ENCODE results near the gene LRRC37A3.
"Not testable (repeated sequence)": the region's sequence is repeated elsewhere in the genome, so short reads cannot be mapped to it uniquely, and the experiment has no call there.

DNA sequence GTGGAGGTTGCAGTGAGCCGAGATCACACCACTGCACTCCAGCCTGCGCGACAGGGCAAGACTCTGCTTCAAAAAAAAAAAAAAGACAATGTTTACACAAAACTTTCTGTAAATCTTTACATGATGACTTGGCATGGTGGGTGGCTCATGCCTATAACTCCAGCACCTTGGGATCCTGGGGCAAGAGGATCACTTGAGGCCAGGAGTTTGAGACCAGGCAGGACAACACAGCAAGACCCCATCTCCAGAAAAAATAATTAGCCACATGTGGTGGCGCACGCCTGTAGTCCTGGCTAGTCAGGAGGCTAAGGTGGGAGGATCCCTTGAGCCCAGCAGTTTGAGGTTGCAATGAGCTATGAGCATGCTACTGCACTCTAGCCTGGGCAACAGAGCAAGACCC, 15.2 kb downstream of the LRRC37A3 start:
- TF ChIP-seq EGR1 (IDR thresholded peaks at IDR 0.05; ENCODE audit: low read depth); ATF3 (IDR thresholded peaks at IDR 0.05); POLR2A (IDR thresholded peaks at IDR 0.05; ENCODE audit: borderline replicate concordance, extremely low read depth, insufficient read depth, insufficient read length); RAD21 (IDR thresholded peaks at IDR 0.05; ENCODE audit: low read depth); POLR2AphosphoS5 (IDR thresholded peaks at IDR 0.05; ENCODE audit: low read depth, low read length); SIN3A (IDR thresholded peaks at IDR 0.05; ENCODE audit: low read depth); ZFX (IDR thresholded peaks at IDR 0.05); TCF7L2 (IDR thresholded peaks at IDR 0.05; ENCODE audit: borderline replicate concordance, extremely low read depth, insufficient read depth, insufficient read length); EZH2 (IDR thresholded peaks at IDR 0.05); JUND (IDR thresholded peaks at IDR 0.05); YY1 (IDR thresholded peaks at IDR 0.05; ENCODE audit: extremely low read depth, insufficient replicate concordance, low read depth, low read length); SRF (IDR thresholded peaks at IDR 0.05; ENCODE audit: low read depth); ZNF274 (IDR thresholded peaks at IDR 0.05; ENCODE audit: low read depth, low read length): not testable (repeated sequence)
- TF ChIP-seq, protein P1, sequence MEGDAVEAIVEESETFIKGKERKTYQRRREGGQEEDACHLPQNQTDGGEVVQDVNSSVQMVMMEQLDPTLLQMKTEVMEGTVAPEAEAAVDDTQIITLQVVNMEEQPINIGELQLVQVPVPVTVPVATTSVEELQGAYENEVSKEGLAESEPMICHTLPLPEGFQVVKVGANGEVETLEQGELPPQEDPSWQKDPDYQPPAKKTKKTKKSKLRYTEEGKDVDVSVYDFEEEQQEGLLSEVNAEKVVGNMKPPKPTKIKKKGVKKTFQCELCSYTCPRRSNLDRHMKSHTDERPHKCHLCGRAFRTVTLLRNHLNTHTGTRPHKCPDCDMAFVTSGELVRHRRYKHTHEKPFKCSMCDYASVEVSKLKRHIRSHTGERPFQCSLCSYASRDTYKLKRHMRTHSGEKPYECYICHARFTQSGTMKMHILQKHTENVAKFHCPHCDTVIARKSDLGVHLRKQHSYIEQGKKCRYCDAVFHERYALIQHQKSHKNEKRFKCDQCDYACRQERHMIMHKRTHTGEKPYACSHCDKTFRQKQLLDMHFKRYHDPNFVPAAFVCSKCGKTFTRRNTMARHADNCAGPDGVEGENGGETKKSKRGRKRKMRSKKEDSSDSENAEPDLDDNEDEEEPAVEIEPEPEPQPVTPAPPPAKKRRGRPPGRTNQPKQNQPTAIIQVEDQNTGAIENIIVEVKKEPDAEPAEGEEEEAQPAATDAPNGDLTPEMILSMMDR (IDR thresholded peaks at IDR 0.05 in 2 of 3, conservative IDR thresholded peaks at IDR 0.05 in 1 of 3; ENCODE audit: borderline replicate concordance in 1 of 3, insufficient read depth in 1 of 3, low read depth in 2 of 3, low read length in 2 of 3): not testable (repeated sequence)

Measured in HCT116 (cell line).